Measurements from ENCODE around the gene FAM227A.

GRCh38 chr22:38566726-38567504, 89.3 kb downstream of the FAM227A start:
- TF ChIP-seq EZH2 (IDR thresholded peaks at IDR 0.05) (no peak), POLR2AphosphoS5 (IDR thresholded peaks at IDR 0.05; ENCODE audit: borderline replicate concordance, low read depth, low read length) (no peak), FOXP2 (optimal IDR thresholded peaks at IDR 0.05; ENCODE audit: control extremely low read depth, extremely low read length, insufficient read depth) (no peak)

Measured in SK-N-MC (cell line).